Effector CD8-positive, alpha-beta T cell (primary cell): ENCODE measurements around the gene CDH3.

ENCODE experiments used
- DNase-seq: peaks from one replicate; lab custom pipeline; 2025; lab: John Stamatoyannopoulos, UW

The CDH3 gene

DNA sequence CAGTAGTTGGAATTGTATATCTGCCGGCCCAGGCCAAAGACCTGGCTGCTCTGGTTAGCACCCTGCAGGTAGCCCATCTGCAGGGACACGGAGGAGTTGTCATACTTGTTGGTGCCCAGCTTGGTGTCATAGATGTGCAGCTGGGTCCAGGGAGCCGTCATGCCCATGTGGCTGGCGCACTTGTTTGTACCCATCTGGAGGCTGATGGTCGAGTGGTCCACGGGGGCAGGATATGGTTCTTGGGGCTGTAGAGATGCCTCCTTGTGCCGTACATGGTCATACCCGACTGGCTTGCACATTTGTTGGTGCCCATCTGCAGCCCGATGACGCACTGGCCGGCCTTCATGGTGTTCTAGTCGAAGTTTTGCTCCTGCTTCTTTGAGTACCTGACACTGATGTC is 6.0 kb downstream of the CDH3 start:
- no peak for DNase-seq

DNA sequence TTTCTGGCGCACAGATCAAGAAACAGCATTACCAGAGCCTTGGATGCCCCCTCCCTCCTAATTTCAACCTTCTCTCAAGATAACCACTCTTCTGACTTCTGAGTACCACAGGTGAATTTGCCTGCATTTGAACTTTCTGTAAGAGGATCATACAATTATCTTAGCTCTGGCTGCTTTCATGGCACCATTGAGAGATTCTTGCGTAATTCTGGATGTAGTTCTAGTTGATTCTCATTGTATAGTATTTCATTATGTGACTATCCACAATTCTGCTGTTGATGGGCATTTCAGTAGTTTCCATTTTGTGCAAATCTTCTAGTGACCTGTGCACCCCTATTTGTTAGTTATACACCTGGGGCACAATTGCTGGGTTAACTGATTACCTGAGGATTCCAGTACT is 7.5 kb downstream of the CDH3 start:
- no peak for DNase-seq

DNA sequence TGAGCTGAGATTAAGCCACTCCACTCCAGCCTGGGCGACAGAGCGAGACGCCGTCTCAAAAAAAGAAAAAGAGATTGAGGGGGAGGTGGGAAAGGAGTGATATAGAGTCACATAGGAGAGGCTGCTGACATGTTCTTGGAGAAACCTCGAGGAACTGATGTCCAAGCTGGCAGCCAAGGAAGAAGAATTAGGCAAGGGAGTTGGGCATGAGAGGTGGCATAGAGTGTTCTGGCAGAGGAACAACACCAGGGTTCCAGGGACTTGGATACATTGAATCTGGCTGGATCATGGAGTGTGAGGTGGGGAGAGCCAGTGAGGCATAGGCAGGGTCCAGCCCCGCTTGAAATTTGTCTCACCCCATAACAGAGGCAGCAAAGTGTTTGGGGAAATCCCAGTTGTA is 10.7 kb downstream of the CDH3 start:
- no peak for DNase-seq

DNA sequence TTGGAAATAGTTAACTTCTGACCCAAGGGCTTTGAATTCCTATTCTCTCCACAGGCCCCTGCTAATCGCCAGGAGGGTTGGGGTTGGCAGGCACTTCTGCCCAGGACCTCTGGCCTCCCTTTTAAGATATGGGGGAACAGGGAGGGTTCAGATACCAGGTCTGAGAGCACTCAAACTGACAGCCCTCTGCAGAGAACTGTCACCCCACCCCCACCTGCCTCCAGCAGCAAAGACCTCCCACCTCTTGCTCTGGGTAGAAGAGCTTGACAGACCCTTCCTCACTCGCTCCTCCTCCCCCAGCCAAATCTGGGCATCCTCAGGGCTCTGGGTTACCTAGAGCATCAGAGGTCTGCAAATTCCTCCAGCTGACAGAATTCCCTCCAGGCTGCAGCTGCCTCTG is 11.6 kb downstream of the CDH3 start:
- no peak for DNase-seq

DNA sequence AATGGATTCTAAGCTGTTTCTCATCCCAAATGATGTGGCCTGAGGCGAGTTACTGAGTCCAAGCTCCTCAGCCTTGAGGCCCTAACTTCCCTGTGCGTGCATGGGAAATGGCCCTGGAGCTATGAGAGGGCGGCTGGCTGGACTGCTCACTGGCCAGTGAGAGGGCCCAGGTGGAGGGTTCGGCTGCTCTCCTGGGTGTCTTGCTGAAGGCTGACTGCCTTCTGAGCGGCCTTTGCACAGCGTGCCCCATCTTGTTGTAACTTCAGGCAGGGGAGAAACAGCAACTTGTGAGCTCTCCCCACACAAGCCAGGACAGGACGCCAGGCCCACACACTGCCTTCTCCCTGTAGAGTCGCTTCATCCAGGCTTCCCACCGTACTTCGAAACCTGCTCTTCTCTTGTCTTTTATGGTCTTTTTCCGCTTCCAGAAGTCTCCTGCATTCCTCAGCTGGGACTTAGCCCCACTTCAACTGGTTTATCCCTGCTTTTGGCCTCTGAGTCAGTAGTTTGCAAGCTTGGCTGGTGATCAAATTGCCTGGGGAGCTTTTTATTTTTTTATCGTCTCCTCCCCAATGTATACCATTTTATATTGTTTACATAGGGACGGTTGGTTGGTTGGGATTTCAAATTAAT is 13.3 kb downstream of the CDH3 start:
- DNase-seq: no peak

DNA sequence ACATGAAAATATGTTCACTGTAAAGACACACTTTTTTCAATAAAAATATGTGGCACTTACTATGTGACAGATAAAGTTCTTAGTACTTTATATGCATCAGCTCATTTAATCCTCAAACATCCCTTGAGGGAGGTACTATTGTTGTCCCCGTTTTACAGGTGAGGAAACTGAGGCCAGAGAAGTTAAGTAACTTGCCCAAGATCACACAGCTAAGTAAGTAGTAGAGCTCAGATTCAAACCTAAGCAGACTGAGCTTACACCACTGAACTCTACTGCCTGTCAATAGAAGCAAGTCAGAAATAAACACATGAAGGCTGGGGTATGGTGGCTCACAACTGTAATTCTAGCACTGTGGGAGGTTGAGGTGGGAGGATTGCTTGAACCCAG is 13.9 kb downstream of the CDH3 start:
- no peak for DNase-seq

DNA sequence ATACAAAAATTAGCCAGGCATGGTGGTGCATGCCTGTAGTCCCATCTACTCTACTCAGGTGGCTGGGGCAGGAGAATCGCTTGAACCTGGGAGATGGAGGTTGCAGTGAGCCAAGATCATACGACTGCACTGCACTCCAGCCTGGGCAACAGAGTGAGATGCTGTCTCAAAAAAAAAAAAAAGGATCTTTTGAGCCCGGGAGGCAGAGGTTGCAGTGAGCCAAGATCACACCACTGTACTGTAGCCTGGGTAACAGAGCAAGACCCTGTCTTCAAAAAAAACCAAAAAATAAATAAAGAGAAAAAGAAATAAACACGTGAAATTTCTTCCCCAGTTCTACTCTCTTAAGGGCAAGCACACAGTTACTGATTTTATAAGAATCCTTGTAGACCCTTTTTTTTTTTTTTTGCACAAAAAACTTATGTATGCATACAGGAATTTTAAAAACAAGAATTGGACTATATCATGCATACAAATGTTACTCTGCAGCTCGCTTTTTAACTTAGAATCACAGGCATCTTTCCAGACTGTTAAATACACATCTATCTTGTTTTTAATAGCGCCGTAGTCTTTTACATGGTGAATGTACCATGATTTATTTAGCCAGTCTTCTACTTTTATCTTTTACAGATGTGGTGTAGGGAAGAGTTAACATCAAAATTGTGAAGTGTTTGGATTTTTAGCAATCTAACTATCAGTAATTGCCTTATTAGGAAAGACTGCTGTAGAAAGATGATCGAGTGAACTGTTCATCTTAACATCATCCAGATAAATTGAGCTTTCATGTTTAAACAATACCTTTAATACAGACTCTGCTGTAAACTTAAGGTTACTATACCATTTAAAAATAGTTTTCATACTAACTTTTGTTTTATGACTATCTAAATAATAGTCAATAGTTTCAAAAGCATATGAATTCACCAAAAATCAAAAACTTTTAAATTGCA is 14.6 kb downstream of the CDH3 start:
- DNase-seq: no peak

DNA sequence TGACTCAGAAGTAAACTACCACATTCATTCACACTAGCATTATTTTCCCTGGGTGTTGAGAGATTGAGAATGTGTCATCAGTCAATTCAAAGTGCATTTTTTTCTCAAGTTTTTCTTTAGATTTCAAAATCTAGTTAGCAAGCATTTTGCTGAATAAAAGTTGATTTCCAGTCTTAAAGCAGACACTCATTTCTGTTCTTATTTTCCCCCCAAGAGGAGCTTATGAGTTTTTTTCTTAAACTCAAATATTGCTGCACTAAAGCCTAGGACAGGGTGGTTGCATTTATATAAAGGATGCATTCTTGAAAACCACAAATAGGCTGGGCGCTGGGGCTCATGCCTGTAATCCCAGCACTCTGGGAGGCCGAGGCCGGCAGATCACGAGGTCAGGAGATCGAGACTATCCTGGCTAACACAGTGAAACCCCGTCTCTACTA is 15.3 kb downstream of the CDH3 start:
- DNase-seq: no peak

DNA sequence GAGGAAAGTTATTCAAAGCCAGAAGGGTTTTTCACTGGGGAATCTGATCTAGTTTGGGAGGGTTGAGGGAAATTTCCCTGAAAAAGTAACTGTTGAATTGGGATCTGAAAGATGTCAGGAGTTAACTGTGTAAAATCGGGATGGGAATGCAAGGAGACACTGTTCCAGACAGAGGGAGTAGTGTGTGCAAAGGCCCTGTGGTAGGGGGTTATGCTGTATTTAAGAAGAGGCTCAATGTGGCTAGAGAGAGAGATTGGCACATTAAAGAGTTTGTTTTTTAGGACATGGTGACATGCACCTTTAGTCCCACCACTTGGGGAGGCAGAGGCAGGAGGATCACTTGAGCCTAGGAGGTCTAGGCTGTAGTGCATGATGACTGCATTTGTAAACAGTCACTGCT is 16.9 kb downstream of the CDH3 start:
- no peak for DNase-seq

DNA sequence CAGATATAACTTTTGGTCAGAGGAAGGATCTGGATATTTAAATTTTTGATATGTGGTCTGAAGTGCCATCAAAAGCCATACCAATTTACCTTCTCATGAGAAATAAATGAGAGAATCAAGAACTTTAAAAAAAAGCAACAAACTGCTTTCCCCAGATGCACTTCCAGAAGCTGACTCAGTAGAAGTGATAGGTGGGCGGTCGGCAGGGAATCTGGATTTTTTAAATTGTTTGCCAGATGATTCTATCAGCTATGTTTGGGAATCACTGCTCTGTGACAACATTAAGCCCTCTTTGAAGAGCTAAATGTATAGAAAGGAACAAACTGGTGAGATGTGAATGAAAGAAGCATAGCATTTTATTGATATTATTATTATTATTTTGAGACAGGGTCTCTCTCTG is 19.2 kb downstream of the CDH3 start:
- DNase-seq: no peak

DNA sequence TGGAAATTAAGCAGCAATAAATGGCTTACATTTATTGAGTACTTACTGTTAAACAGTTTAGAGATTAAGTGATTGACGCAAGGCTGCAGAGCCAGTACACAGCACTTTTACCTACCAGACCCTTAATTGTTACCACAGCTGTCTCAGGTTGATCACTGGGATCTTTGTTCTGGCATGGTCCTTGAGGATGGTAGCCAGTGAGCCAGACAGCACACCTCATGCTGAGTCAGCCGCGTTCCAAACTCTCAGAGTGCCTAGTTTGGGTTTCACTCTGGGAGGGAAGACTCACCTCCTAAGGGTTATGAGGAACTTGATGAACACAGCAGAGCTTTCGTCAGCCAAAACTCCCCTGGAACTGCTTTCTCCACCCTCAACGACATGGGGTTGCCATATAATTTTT is 20.4 kb downstream of the CDH3 start:
- no peak for DNase-seq

DNA sequence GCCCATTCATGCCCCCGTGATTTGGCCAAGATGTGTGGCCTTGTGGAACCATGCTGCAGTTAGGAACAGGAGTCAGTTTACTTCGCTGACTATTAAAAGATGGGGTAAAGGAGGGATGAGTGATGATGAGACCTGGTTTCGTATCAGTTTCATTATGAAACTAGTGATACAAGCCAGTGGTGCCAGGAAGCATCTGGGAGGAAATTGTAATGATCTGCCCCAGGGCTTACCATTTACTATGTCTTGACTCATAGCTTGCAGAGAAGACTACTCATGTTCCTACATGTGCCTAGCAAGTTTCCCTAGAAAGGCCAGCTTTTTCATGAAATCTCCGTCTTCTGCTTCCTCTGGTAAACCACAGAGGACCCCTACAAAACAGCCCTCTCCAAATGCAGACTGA is 23.2 kb downstream of the CDH3 start:
- no peak for DNase-seq

DNA sequence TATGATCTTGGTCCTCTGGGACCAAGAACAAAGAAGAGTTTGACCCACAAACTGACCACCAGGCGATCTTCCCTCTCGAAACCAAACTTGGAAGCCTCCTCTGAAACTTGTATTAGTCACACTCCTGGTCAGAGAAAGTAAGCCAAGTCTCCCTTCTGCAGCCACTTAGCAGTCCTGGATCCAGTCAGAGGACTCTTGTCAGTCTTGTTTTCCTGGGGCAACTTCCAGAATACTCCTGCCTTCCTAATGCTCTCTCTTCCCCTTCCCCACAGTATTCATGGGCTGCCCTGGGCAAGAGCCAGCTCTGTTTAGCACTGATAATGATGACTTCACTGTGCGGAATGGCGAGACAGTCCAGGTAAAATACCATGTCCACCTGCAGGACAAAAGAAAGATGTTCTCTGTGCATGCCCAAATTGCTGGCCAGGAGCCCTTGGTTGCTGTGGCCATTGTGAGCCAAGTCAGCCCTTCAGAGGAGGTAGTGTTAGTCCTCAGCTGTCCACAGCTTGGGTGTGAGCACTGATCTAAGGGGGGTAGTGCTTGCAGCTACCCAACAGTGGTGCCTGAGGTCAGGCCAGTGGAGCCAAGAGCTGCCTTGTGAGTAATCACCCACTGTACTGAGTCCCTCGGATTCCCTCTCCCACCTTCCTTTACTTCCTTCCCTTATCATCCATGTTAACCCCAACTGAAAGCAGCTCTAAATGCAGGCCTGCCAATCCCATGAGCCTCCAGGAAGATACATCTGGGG is 31.2 kb downstream of the CDH3 start:
- no peak for DNase-seq

DNA sequence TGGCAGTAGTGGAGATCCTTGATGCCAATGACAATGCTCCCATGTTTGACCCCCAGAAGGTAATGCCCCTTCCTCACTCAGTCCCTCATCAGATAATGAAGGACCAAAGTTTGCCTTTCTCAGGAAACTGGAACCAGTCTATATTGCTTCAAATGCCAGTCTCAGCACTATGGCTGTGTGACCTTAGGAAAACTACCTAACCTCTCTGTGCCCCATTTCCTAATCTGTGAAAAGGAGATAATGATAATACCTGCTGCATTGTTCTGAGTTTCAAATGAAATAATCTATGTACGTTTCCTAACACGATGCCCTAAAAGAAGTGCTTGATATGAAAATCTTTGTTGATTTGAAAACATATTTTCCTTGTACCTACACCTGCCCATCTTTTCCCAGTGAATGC is 35.9 kb downstream of the CDH3 start:
- no peak for DNase-seq

DNA sequence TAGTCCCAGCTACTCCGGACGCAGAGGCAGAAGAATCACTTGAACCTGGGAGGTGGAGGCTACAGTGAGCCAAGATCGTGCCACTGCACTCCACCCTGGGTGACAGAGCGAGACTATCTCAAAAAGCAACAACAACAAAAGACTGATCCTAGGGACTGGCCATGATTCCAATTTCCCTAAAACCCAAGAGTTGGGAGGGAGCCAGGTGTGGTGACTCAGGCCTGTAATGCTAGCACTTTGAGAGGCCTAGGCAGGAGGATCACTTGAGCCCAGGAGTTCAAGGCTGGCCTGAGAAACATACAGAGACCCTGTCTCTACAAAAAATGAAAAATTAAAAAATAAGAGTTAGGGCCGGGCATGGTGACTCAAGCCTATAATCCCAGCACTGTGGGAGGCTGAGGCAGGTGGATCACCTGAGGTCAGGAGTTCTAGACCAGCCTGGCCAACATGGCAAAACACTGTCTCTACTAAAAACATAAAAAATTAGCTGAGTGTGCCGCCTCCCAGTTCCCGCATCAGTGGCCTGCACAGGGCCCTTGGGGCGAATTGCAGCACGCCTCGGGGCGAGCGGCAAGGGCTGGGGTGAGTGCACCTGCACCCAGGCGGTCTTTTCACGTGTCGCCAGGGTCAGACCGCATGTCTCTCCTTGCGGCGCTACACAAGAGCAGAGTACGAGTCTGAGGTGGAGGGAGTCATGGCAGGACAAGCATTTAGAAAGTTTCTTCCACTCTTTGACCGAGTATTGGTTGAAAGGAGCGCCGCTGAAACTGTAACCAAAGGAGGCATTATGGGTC is 40.8 kb downstream of the CDH3 start:
- no peak for DNase-seq

DNA sequence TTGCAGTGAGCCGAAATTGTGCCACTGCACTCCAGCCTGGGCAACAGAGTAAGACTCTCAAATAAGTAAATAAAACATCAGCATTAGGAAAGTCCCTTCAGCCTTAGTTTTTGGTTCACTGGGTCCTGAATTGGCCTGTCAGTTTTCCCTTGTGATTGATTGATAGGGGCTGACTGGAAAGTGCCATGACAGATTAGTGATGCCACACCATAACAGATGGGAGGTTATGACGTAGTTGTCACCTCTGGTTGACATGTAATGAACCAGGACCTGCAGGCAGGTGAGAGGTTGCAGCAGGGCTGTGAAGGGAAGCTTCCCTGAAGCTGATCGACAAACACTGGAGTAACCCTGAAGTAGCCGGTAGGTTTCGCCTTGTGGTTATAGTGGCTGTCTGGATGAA is 41.8 kb downstream of the CDH3 start:
- DNase-seq: no peak

DNA sequence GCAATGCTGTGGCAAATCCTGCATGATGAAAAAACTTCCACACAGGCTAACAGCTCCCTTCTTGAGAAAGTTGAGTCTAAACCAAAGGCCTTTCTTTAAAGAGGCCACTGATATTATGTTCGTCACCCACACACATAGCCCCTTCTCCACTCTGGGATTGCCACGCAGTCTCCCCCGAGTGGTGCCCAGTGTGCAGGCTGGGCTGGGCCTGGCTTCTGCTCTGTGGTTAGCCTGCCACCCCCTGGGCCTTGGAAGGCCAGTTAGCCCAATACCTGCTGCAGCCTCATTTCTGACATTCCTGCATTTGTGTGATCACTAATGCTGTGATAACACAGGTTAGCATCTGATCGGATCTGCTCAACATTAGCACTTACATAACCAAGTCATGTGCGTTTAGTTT is 44.8 kb downstream of the CDH3 start:
- DNase-seq: no peak

DNA sequence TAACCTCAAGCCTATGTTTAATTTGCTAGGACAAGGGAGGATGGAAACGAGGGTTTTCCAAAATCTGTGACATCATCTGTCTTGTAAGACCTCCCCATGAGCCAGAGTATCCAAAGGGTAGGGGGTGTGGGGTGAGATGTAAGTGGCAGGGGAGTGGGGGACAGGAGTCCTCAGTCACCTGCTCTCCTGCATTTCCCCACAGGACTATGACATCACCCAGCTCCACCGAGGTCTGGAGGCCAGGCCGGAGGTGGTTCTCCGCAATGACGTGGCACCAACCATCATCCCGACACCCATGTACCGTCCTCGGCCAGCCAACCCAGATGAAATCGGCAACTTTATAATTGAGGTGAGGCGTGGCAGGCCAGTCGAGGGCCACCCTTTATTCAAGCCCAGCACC is 50.5 kb downstream of the CDH3 start:
- DNase-seq: no peak

DNA sequence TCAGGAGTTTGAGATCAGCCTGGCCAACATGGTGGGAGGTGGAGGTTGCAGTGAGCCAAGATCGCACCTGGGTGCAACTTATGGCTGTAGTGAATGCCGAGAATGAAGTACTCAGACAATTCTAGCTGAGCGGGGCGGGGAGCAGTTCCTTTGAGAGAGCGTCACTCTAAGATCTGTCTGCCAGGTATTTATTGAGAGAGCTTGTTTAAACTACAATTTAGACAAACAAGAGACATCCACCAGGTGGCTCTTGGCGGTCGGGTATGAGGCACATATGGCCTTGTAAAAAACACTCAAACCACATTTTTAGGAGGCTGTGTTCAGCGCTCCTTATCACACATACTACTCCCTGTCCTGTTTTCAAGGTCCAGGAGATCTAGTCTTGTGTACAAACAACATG is 51.4 kb downstream of the CDH3 start:
- no peak for DNase-seq

DNA sequence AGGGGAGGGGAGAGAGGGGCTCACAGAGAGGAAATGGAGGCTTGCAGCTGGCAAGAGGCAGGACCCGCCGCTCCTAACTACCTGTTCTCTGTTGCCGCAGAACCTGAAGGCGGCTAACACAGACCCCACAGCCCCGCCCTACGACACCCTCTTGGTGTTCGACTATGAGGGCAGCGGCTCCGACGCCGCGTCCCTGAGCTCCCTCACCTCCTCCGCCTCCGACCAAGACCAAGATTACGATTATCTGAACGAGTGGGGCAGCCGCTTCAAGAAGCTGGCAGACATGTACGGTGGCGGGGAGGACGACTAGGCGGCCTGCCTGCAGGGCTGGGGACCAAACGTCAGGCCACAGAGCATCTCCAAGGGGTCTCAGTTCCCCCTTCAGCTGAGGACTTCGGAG is 53.0 kb downstream of the CDH3 start:
- no peak for DNase-seq

DNA sequence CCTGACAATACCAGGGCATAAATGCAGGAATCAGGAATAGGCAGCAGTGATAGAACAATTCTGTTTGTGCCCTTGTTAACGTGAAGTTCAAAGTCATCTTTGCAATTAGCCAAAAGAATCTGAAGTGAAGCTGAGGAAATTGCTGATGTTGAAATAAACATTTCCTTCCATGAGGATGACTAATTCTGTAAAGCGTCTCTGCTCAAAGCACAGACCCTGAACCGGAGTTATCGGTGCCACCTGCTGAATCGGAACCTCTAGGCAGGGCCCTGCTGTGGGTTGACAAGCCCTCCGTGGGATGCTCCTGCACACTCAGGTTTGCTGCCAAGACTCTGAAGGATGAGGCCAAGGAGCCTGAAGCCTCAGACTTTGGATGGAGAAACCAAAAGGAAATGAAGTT is 55.0 kb downstream of the CDH3 start:
- DNase-seq: no peak

DNA sequence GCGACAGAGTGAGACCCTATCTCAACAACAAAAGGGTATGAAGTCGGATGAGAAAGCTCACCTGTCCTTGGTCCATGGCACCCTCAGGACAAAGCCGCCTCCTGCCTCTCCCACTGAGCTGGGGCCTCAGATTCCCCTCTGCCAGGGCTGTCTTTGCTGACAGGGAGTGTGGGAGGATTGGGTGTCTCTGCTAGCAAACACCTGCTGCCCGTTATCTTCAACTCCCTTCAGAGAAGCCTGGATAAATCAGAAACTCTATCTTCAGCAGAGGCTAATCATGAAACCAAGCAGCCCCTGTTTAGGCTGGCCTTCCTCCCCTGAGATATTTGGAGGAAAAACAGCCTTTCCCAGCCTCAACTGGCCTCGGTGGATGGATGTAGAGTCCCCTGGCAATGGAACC is 55.7 kb downstream of the CDH3 start:
- DNase-seq: no peak
